ENCODE results near the gene CAMK1D. TPM values are rescaled to one million over a fixed set of nuclear protein-coding genes. Genes with fewer than 3 reads are reported as not detected.

CAMK1D gene
- total RNA-seq, 1 experiment from 2014 or later: 6.3 TPM

- Histone ChIP-seq H3K4me1 (ENCODE audit: insufficient read depth, low read length) (no peaks in the 10 kb centered on the region), H3K9me3 (ENCODE audit: control insufficient read depth, low read depth, low read length) (no peaks in the 10 kb centered on the region), H4K8ac (replicated peaks; ENCODE audit: insufficient read length, low read depth, low read length) (no peak overlapping the region), H3K56ac (ENCODE audit: insufficient read length, low read depth, low read length) (no peak overlapping the region), H3K9ac (ENCODE audit: extremely low read depth, insufficient read length, low read length) (no peak overlapping the region), H2AK5ac (ENCODE audit: insufficient read length, low read length) (no peak overlapping the region), H4K5ac (ENCODE audit: insufficient read length, low read depth, low read length) (no peak overlapping the region), H3K27me3 (ENCODE audit: insufficient read depth, low read length) (no peaks in the 10 kb centered on the region), H2BK120ac (ENCODE audit: low read depth, low read length, poor library complexity, severe bottlenecking) (no peak overlapping the region), H3K79me2 (ENCODE audit: insufficient read depth, low read length) (no peaks in the 10 kb centered on the region), H3K79me1 (ENCODE audit: insufficient read depth, low read depth, low read length, poor library complexity, severe bottlenecking) (no peaks in the 10 kb centered on the region), H3K23me2 (ENCODE audit: insufficient read length, low read depth, low read length, poor library complexity, severe bottlenecking) (no peaks in the 10 kb centered on the region), H3K27ac (ENCODE audit: insufficient read length, low read depth, low read length) (no peak overlapping the region), H2BK5ac (ENCODE audit: insufficient read length, low read length) (no peak overlapping the region), H4K20me1 (ENCODE audit: control insufficient read depth, insufficient read depth, insufficient read length) (no peaks in the 10 kb centered on the region), H3T11ph (ENCODE audit: low read length) (no peak overlapping the region), H3K18ac (ENCODE audit: insufficient read length, low read depth, low read length) (no peak overlapping the region), H2BK15ac (ENCODE audit: low read depth, low read length) (no peak overlapping the region), H3K4me2 (ENCODE audit: insufficient read depth, insufficient read length, low read length) (no peak overlapping the region), H3K14ac (ENCODE audit: insufficient read depth, low read length) (no peak overlapping the region), H3K4ac (ENCODE audit: low read depth, low read length) (no peak overlapping the region), H2AFZ (ENCODE audit: low read length) (no peak overlapping the region), H4K91ac (ENCODE audit: insufficient read length, low read depth, low read length) (no peak overlapping the region), H3K23ac (ENCODE audit: insufficient read length, low read depth, low read length) (no peak overlapping the region), H2BK12ac (ENCODE audit: insufficient read length, low read depth, low read length) (no peak overlapping the region), H2BK20ac (ENCODE audit: low read depth, low read length, poor library complexity, severe bottlenecking) (no peak overlapping the region)
- no peak overlapping the region for H3K4me3 Mint-ChIP-seq
- no peaks in the 10 kb centered on the region for H3K9me3 Mint-ChIP-seq
- no CpG with 5 or more reads among the region's 3 CpGs for WGBS (ENCODE audit: extremely low coverage, insufficient read length, low lambda C conversion rate)
- no peaks in the 10 kb centered on the region; a peak in 1 of 4 replicates for H3K4me1 Mint-ChIP-seq
- H3K27me3 Mint-ChIP-seq (ENCODE audit: low read depth): no peaks in the 10 kb centered on the region
- no peak for TF ChIP-seq CTCF (conservative IDR thresholded peaks at IDR 0.05)
- no peak overlapping the region for H3K27ac Mint-ChIP-seq
- no peaks in the 10 kb centered on the region; a peak in 1 of 7 replicates for H3K36me3 Mint-ChIP-seq (ENCODE audit: insufficient read depth in 1 of 3, low read depth in 3 of 3)
- no peak for DNase-seq
These were observed 311.5 kb downstream of the CAMK1D start for GRCh38 chr10:12660812-12661211.

Measured in H9 (cell line).